Urothelium cell line (cell line): Measurements from ENCODE around the gene ABCC5.
A peak's percentile ranks its signal among the peaks of the same experiment; 100 is the strongest.
"Not testable (repeated sequence)": the region's sequence is repeated elsewhere in the genome, so short reads cannot be mapped to it uniquely, and the experiment has no call there.

Source experiments
- DNase-seq: peaks from one replicate; pipeline ENCODE4 v3.0.0; 2011; ENCODE audit warnings: low spot score, mixed read lengths
- FAIRE-seq: peaks from 2 replicates; lab custom pipeline; 2011; peaks lifted over from hg19 to GRCh38; lab: Jason Lieb, UNC

Gene ABCC5

GRCh38 chr3:184017672-184018423 lies at the start of gene ABCC5:
Gene ABCC5 (minus strand): TSS chr3:184017884. CDS start chr3:184014392, 3,492 bp downstream.
- DNase-seq (peak; percentile 97), FAIRE-seq (no peak)

- no peak for DNase-seq
- FAIRE-seq = no peak
These were observed 48.5 kb upstream of the ABCC5 start for GRCh38 chr3:184066211-184066610.

- DNase-seq (no peak), FAIRE-seq (no peak)
These were observed 45.0 kb upstream of the ABCC5 start for GRCh38 chr3:184062637-184063036.

- DNase-seq = no peak
- FAIRE-seq = no peak
These were observed 41.7 kb upstream of the ABCC5 start for GRCh38 chr3:184059424-184059823.

- no peak for FAIRE-seq
- DNase-seq = no peak
These were observed 40.3 kb upstream of the ABCC5 start for GRCh38 chr3:184058029-184058428.

- no peak for FAIRE-seq
- DNase-seq = no peak
These were observed 35.1 kb upstream of the ABCC5 start, which contains the start of gene HTR3C for GRCh38 chr3:184052767-184053166. Gene HTR3C (plus strand): TSS chr3:184053047. CDS start chr3:184053081, 34 bp downstream.

GRCh38 chr3:184050217-184050847 lies 32.6 kb upstream of the ABCC5 start:
- FAIRE-seq (no peak), DNase-seq (no peak)

GRCh38 chr3:184045995-184046394 lies 28.3 kb upstream of the ABCC5 start:
- FAIRE-seq (no peak), DNase-seq (no peak)

GRCh38 chr3:184042617-184043016 lies 24.9 kb upstream of the ABCC5 start:
- DNase-seq = no peak
- FAIRE-seq = no peak

GRCh38 chr3:184040010-184040409 lies 22.3 kb upstream of the ABCC5 start:
- DNase-seq (peak; percentile 40), FAIRE-seq (no peak)

GRCh38 chr3:184039414-184039813 lies 21.7 kb upstream of the ABCC5 start:
- DNase-seq (no peak), FAIRE-seq (no peak)

- not testable (repeated sequence) for DNase-seq, FAIRE-seq
These were observed 20.6 kb upstream of the ABCC5 start for GRCh38 chr3:184038307-184038706.

- FAIRE-seq = no peak
- DNase-seq = no peak
These were observed 20.1 kb upstream of the ABCC5 start for GRCh38 chr3:184037816-184038215.

- DNase-seq (no peak), FAIRE-seq (no peak)
These were observed 13.6 kb upstream of the ABCC5 start, which contains the start of gene HTR3D for GRCh38 chr3:184031187-184031792. Gene HTR3D (plus strand): TSS chr3:184031742. CDS start chr3:184031742, 0 bp downstream.

GRCh38 chr3:184030536-184030935 lies 12.9 kb upstream of the ABCC5 start:
- no peak for DNase-seq
- no peak for FAIRE-seq

- DNase-seq (no peak), FAIRE-seq (no peak)
These were observed 11.8 kb upstream of the ABCC5 start for GRCh38 chr3:184029443-184029842.

- DNase-seq, FAIRE-seq: not testable (repeated sequence)
These were observed 10.7 kb upstream of the ABCC5 start for GRCh38 chr3:184028275-184028890.

GRCh38 chr3:184025256-184025655 lies 7.6 kb upstream of the ABCC5 start:
- not testable (repeated sequence) for FAIRE-seq, DNase-seq

GRCh38 chr3:184022323-184022722 lies 4.6 kb upstream of the ABCC5 start:
- FAIRE-seq = no peak
- DNase-seq = no peak

GRCh38 chr3:184018424-184018973 lies 815 bp upstream of the ABCC5 start:
- DNase-seq (no peak), FAIRE-seq (no peak)
